GM12878 (cell line): Measurements from ENCODE around the gene RICTOR. TPM values are rescaled to one million over a fixed set of nuclear protein-coding genes. Genes with fewer than 3 reads are reported as not detected.

Experiments used
- ATAC-seq: fragments of 200-7000 bp; cut with Tn5 transposase; 3 replicates; pipeline ENCODE4 v1.9.1; 2020; ENCODE audit warnings: mild to moderate bottlenecking, moderate library complexity
- BruUV-seq: library from RNA; stranded (reverse); fragments of 400-500 nt; replicated peaks from 2 replicates; lab custom pipeline; 2021; lab: Mats Ljungman, UMichigan
- CTCF ChIA-PET: fragments of 300-600 bp; sonication (Branson Sonifier 250); formaldehyde crosslinking; extraction: SDS; loops from one replicate; lab custom pipeline; 2021; ENCODE audit warnings: inconsistent platforms; lab: Yijun Ruan, JAX
- POLR2A ChIA-PET: fragments of 350-600 bp; formaldehyde crosslinking; extraction: SDS; loops from one replicate; lab custom pipeline; 2021; ENCODE audit warnings: inconsistent platforms; lab: Charles Lee
- RAD21 ChIA-PET: fragments of 300-600 bp; sonication (Branson Sonifier 250); formaldehyde crosslinking; loops from one replicate; lab custom pipeline; 2023; ENCODE audit warnings: antibody characterized with exemption; ENCODE audit not compliant: unreplicated experiment; lab: Charles Lee
- SMC1A ChIA-PET: fragments of 300-600 bp; sonication (Branson Sonifier 250); formaldehyde crosslinking; loops from one replicate; lab custom pipeline; 2023; ENCODE audit not compliant: unreplicated experiment, uncharacterized antibody; lab: Charles Lee
- DNase-seq: peaks from one replicate; pipeline ENCODE4 v3.0.0-alpha.2; 2011; ENCODE audit warnings: low read depth, low spot score
- FAIRE-seq: peaks from 3 replicates; lab custom pipeline; 2011; peaks lifted over from hg19 to GRCh38; lab: Jason Lieb, UNC
- H2AFZ ChIP-seq: 2 replicates; pipeline ENCODE4 v1.6.0; 2011; ENCODE audit warnings: low read depth, low read length, control low read depth; ENCODE audit not compliant: control insufficient read depth
- H3K27ac ChIP-seq: 2 replicates; pipeline ENCODE4 v1.5.1; 2011; ENCODE audit warnings: control low read depth; ENCODE audit not compliant: control insufficient read depth, insufficient read depth
- H3K27me3 ChIP-seq, 2 experiments: replicated peaks in 1 of 2; 2 replicates each; pipeline versions ENCODE4 v1.6.0 to v1.6.1; 2011; ENCODE audit warnings: low read length in 1 of 2; ENCODE audit not compliant: control insufficient read depth in 2 of 2, insufficient read depth in 2 of 2
- H3K36me3 ChIP-seq, 2 experiments: 2 replicates each; pipeline ENCODE4 v1.5.1; 2011; ENCODE audit warnings: low read length in 1 of 2; ENCODE audit not compliant: control insufficient read depth in 2 of 2, insufficient read depth in 2 of 2
- H3K4me1 ChIP-seq: 2 replicates; pipeline ENCODE4 v1.6.1; 2011; ENCODE audit warnings: mild to moderate bottlenecking, low read length, moderate library complexity, mixed read lengths; ENCODE audit not compliant: control insufficient read depth, insufficient read depth
- H3K4me2 ChIP-seq: 2 replicates; pipeline ENCODE4 v1.6.0; 2011; ENCODE audit warnings: control low read depth; ENCODE audit not compliant: control insufficient read depth, insufficient read depth
- H3K4me3 ChIP-seq: fragments of 200-600 bp; sonication (generic); 2 replicates; pipeline ENCODE4 v1.5.1; 2016
- H3K79me2 ChIP-seq: 2 replicates; pipeline ENCODE4 v1.6.0; 2011; ENCODE audit warnings: low read length; ENCODE audit not compliant: control insufficient read depth, insufficient read depth
- H3K9ac ChIP-seq: 2 replicates; pipeline ENCODE4 v1.8.0; 2011; ENCODE audit warnings: low read length, control low read depth, mixed read lengths; ENCODE audit not compliant: control insufficient read depth, insufficient read depth
- H3K9me3 ChIP-seq: replicated peaks from 3 replicates; pipeline ENCODE4 v1.5.1; 2011; ENCODE audit warnings: mild to moderate bottlenecking, low read length; ENCODE audit not compliant: control insufficient read depth, insufficient read depth
- H4K20me1 ChIP-seq: 2 replicates; pipeline ENCODE4 v1.6.0; 2011; ENCODE audit not compliant: control insufficient read depth, insufficient read depth
- RFX5 ChIP-seq: IDR thresholded peaks from 2 replicates; pipeline ENCODE4 v1.6.1; 2011; ENCODE audit warnings: low read depth, low read length, improper control_type of control experiment
- WGBS: methylation state at CpG from one replicate; pipeline ENCODE4 v1.1.6; 2016; ENCODE audit warnings: low lambda C conversion rate; ENCODE audit not compliant: insufficient replicate concordance, insufficient coverage; ENCODE audit errors: missing lambda C conversion rate; 5-methylcytosine and 5-hydroxymethylcytosine counted together
- in situ Hi-C: fragments of 300-500 bp; cut with MboI; formaldehyde crosslinking; loops from 9 replicates; pipeline ENCODE4 v1.14.3; 2018; ENCODE audit warnings: mixed read lengths
- intact Hi-C: fragments of 100-400 bp; cut with micrococcal nuclease; formaldehyde crosslinking; loops from one replicate; pipeline ENCODE4 v1.14.2; 2022; ENCODE audit not compliant: unreplicated experiment
- polyA plus RNA-seq, 11 experiments: library from polyadenylated mRNA; depleted of rRNA in 4 of 11; unstranded in 6 of 11; stranded (reverse) in 5 of 11; fragments of >200 nt; fragmentation: Nextera tagmentation in 4 of 11; fragmentation: Illumina TruSeq in 1 of 11; extraction: Ambion mirVana in 4 of 11; extraction: Trizol in 1 of 11; gene quantifications; 1 replicate in 1 of 11; 2 replicates in 10 of 11; pipeline versions ENCODE4 v1.2.1 to v1.2.3, GENCODE V29; 2011 to 2016; ENCODE audit warnings: inconsistent platforms in 2 of 11, missing spikeins in 2 of 11, low read depth in 1 of 11
- total RNA-seq, 4 experiments: library from RNA; depleted of rRNA in 3 of 4; stranded (reverse); fragments of >200 nt in 3 of 4; fragmentation: Illumina TruSeq in 1 of 4; extraction: Trizol in 1 of 4; gene quantifications; 2 replicates each; pipeline versions ENCODE4 v1.2.1 to v1.2.3, GENCODE V29; 2013 to 2021
- TF ChIP-seq, protein P1 (sequence below): IDR thresholded peaks from 2 replicates; pipeline ENCODE4 v1.6.1; 2012; ENCODE audit warnings: low read depth, low read length, improper control_type of control experiment

RICTOR gene
- total and polyA plus RNA-seq, 10 of the 15 experiments (the other 5 are each of a cell fraction or from before 2014, with no cell fraction given), result 2.7 to 23.0 (median 6.9) TPM

DNA sequence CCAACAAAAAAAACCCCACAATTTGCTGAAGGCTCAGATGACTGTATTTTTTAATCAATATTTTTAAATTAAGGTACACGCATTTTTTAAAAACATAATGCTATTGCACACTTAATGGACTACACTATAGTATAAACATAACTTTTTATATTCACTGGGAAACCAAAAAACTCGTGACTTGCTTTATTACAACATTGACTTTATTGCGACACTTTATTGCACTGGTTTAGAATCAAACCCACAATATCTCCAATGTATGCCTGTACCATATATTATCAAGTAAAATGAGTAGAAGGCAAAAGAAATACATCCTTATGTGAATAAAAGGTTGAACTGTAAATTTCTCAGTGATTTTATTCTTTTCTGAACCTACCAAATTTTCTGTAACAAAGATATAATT lies 53.7 kb downstream of the RICTOR start:
- SMC1A ChIA-PET, result interaction anchor here (1.7 kb wide), 1 partner anchor 15 kb away, joined by 5 read pairs; no protein-coding TSS in a partner anchor
- RAD21 ChIA-PET, result no interaction called here

DNA sequence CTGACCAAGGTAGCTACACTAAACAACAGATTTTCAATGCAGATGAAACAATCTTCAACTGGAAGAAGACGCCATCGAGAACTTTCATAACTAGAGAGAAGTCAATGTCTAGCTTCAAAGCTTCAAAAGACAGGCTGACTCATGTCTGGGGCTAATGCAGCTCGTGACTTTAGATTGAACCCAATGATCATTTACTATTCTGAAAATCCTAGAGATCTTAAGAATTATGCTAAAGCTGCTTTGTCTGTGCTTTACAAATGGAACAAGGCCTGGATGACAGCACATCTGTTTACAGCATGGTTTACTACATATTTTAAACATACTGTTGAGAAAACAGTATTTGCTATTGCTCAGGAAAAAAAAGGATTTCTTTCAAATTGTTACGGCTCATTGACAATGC lies 54.9 kb downstream of the RICTOR start:
- ChIA-PET SMC1A (interaction anchor here (1.0 to 2.1 kb wide), 4 partner anchors 13 to 62 kb away, joined by 3 to 5 read pairs (median 5); no protein-coding TSS in a partner anchor), RAD21 (no interaction called here), POLR2A (no interaction called here), CTCF (interaction anchor here (1.6 kb wide), 1 partner anchor 62 kb away, joined by 5 read pairs; no protein-coding TSS in a partner anchor)
- H3K9me3 ChIP-seq, result no peaks in the 10 kb centered on the region
- no peak for TF ChIP-seq RFX5
- H3K4me3 ChIP-seq, result no peak overlapping the region
- H3K9ac ChIP-seq, result no peak overlapping the region
- no peaks in the 10 kb centered on the region; the same call in 1 of the 2 replicates for H3K79me2 ChIP-seq
- no peak overlapping the region for H3K27ac ChIP-seq
- no peaks in the 10 kb centered on the region for H3K36me3 ChIP-seq
- intact Hi-C loops (no loop called here), in situ Hi-C loops (no loop called here)
- DNase-seq (no peak), ATAC-seq (no peak), FAIRE-seq (no peak)
- no peak overlapping the region for H2AFZ ChIP-seq
- no TSS peak for BruUV-seq
- H4K20me1 ChIP-seq, result no peaks in the 10 kb centered on the region
- H3K4me2 ChIP-seq, result no peak overlapping the region
- no peaks in the 10 kb centered on the region for H3K27me3 ChIP-seq
- no peaks in the 10 kb centered on the region for H3K4me1 ChIP-seq
- 98% methylated on average over 4 of the region's 4 CpGs for WGBS

More for the DNA sequence above, 53.7 kb downstream of the RICTOR start:
- Histone ChIP-seq H3K27ac (no peak overlapping the region), H3K27me3 (no peaks in the 10 kb centered on the region), H3K9me3 (no peaks in the 10 kb centered on the region; the same call in 2 of the 3 replicates), H3K4me1 (peaks cover 2% of the 10 kb centered on the region; the same call in 1 of the 2 replicates), H3K4me3 (no peak overlapping the region), H3K4me2 (no peak overlapping the region), H3K9ac (no peak overlapping the region), H4K20me1 (no peaks in the 10 kb centered on the region), H3K36me3 (no peaks in the 10 kb centered on the region), H2AFZ (no peak overlapping the region), H3K79me2 (no peaks in the 10 kb centered on the region; the same call in 1 of the 2 replicates)
- intact Hi-C loops, result no loop called here
- no peak for FAIRE-seq
- DNase-seq, result no peak
- in situ Hi-C loops, result no loop called here
- POLR2A ChIA-PET, result no interaction called here
- WGBS, result 100% methylated on average over 3 of the region's 3 CpGs
- TF ChIP-seq, protein P1, sequence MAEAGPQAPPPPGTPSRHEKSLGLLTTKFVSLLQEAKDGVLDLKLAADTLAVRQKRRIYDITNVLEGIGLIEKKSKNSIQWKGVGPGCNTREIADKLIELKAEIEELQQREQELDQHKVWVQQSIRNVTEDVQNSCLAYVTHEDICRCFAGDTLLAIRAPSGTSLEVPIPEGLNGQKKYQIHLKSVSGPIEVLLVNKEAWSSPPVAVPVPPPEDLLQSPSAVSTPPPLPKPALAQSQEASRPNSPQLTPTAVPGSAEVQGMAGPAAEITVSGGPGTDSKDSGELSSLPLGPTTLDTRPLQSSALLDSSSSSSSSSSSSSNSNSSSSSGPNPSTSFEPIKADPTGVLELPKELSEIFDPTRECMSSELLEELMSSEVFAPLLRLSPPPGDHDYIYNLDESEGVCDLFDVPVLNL, result no peak
- BruUV-seq, result no TSS peak
- no peak for ATAC-seq
- CTCF ChIA-PET, result no interaction called here
